ENCODE results near the gene MAGEB4.

The MAGEB4 gene

GRCh38 chrX:30259927-30260326 lies 18.1 kb downstream of the MAGEB4 start:
- DNase-seq (ENCODE audit: insufficient read length, low spot score) (no peak), FAIRE-seq (no peak)
- no peak for TF ChIP-seq POLR2A (IDR thresholded peaks at IDR 0.05; ENCODE audit: low read depth, low read length)

DNA sequence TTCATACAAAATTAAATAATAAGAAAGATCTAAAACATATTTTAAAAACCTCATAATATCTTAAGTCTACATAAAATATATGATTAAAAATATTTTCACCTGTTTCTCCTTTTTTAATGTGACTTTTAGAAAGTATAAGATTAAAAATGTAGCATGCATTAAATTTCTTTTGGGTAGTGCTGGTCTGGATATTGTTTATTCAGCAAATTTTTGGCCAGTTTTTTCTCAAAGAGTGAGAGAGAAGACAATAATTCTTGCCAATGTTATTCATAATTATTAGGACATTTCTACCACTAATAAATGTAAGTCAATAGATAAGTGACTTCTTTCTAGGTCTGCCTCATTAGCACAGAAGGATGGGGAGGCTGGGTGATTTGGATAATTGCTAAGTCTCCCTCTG lies 19.2 kb downstream of the MAGEB4 start:
- FAIRE-seq (no peak), DNase-seq (ENCODE audit: insufficient read length, low spot score) (no peak)
- no peak for TF ChIP-seq POLR2A (IDR thresholded peaks at IDR 0.05; ENCODE audit: low read depth, low read length)

DNA sequence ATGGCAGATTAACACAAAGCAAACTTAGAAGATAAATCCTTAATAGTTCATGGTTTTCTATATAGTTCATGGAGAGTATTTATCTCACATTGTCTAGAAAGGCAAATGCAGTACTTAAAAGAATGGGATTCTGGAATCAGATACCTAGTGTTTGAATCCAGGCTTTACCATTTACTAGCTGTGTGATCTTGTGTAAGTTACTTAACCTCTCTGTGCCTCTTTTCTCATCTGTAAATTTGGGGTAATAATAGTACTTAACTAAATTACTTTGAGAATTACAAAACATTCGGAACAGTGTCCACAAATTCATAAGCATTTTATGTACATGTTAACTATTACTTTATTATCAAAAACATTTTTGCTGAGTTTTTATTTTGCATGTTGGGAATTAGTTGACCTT lies 21.0 kb downstream of the MAGEB4 start:
- FAIRE-seq (no peak), DNase-seq (ENCODE audit: insufficient read length, low spot score) (no peak)
- TF ChIP-seq POLR2A (IDR thresholded peaks at IDR 0.05; ENCODE audit: low read depth, low read length): no peak

GRCh38 chrX:30270639-30271038 lies 28.8 kb downstream of the MAGEB4 start:
- DNase-seq (ENCODE audit: insufficient read length, low spot score) (no peak), FAIRE-seq (no peak)
- no peak for TF ChIP-seq POLR2A (IDR thresholded peaks at IDR 0.05; ENCODE audit: low read depth, low read length)

GRCh38 chrX:30275498-30275897 lies 33.7 kb downstream of the MAGEB4 start:
- no peak for TF ChIP-seq POLR2A (IDR thresholded peaks at IDR 0.05; ENCODE audit: low read depth, low read length)
- no peak for DNase-seq (ENCODE audit: insufficient read length, low spot score)
- FAIRE-seq: no peak

DNA sequence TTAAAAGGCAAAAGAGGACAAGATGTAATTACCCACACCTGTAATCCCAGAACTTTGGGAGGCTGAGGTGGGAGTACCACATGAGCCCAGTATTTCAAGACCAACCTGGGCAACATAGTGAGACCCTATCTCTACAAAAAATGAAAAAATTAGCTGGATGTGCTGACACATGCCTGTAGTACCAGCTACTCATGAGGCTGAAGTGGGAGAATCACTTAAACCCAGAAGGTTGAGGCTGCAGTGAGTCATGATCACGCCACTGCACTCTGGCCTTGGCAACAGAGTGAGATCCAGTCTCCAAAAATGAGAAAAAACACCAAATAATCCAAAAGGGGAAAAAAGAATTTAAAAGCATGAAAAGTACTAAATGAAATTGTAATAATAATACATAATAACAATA lies 36.6 kb downstream of the MAGEB4 start:
- FAIRE-seq: no peak
- DNase-seq (ENCODE audit: insufficient read length, low spot score): no peak
- no peak for TF ChIP-seq POLR2A (IDR thresholded peaks at IDR 0.05; ENCODE audit: low read depth, low read length)

- DNase-seq (ENCODE audit: insufficient read length, low spot score): no peak
- TF ChIP-seq POLR2A (IDR thresholded peaks at IDR 0.05; ENCODE audit: low read depth, low read length): no peak
- FAIRE-seq: no peak
Observed at GRCh38 chrX:30280428-30280827, 38.6 kb downstream of the MAGEB4 start.

- FAIRE-seq (no peak), DNase-seq (ENCODE audit: insufficient read length, low spot score) (no peak)
- no peak for TF ChIP-seq POLR2A (IDR thresholded peaks at IDR 0.05; ENCODE audit: low read depth, low read length)
Observed at GRCh38 chrX:30282527-30282926, 40.7 kb downstream of the MAGEB4 start.

DNA sequence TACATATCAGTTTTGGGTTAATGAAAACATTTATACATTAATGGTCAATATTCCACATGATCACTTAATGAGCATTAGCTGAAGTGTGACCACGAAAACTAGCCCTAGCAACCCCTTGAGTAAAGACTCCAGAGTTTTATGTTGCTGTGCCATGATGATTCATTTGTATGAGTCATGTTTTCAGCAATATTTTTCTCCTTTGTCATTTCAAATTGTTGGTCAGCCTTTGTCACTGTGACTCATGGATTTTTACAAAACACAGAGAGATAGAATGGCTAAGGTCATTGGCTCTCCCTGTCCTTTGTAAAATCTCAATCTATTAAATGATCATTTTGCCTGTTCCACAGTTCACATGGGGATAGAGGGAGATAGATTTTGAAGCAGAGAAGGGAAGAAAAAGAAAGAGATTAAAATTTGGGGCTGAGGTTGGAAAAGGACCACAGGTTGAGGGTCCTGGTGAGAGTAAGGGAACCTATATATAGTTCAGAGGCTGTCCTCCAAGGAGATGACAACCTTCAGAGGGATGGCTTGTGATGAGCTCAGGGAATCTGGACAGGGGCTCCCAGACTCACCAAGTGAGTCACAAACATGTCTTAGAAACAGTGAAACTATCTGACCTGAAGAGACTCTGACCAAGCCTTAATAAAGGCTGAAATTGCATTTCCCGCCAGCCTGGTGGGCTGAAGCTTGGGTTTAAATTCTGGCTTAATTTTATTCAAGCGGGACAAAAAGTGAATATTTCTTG lies 41.8 kb downstream of the MAGEB4 start:
- FAIRE-seq: no peak
- peak; percentile 5 for DNase-seq (ENCODE audit: insufficient read length, low spot score)
- no peak for TF ChIP-seq POLR2A (IDR thresholded peaks at IDR 0.05; ENCODE audit: low read depth, low read length)

Data from H54 (cell line).